Caco-2 (cell line): Measurements from ENCODE around the gene CNOT1. TPM values are rescaled to one million over a fixed set of nuclear protein-coding genes. Genes with fewer than 3 reads are reported as not detected.

Experiments used
- Bru-seq: library from RNA; stranded (reverse); fragments of 400-500 nt; gene quantifications from one replicate; lab custom pipeline; 2021; lab: Mats Ljungman, UMichigan
- BruChase-seq, 2 experiments: library from RNA; stranded (reverse); fragments of 400-500 nt; gene quantifications; one replicate each; lab custom pipeline; 2021; lab: Mats Ljungman, UMichigan
- BruUV-seq: library from RNA; stranded (reverse); fragments of 400-500 nt; replicated peaks from 2 replicates; lab custom pipeline; 2021; lab: Mats Ljungman, UMichigan
- CTCF ChIA-PET: fragments of 300-600 bp; sonication (Branson Sonifier 250); formaldehyde crosslinking; loops from one replicate; lab custom pipeline; 2022; ENCODE audit warnings: antibody characterized with exemption; lab: Charles Lee
- POLR2A ChIA-PET: fragments of 300-600 bp; sonication (Branson Sonifier 250); formaldehyde crosslinking; loops from one replicate; lab custom pipeline; 2022; ENCODE audit warnings: antibody characterized with exemption; lab: Charles Lee
- DNase-seq, 2 experiments: peaks; one replicate each; pipeline versions ENCODE4 v3.0.0 to v3.0.0-alpha.2; 2020 to 2022
- H3K27me3 ChIP-seq: replicated peaks from 2 replicates; pipeline ENCODE4 v1.6.0; 2011; ENCODE audit warnings: low read length; ENCODE audit not compliant: control insufficient read depth, insufficient read depth
- H3K36me3 ChIP-seq: 2 replicates; pipeline ENCODE4 v1.5.1; 2011; ENCODE audit warnings: low read length; ENCODE audit not compliant: control insufficient read depth, insufficient read depth
- H3K4me1 ChIP-seq: fragments of 250-450 bp; sonication (Bioruptor Pico); 2 replicates; pipeline ENCODE4 v1.5.1; 2020; ENCODE audit warnings: mild to moderate bottlenecking
- H3K4me3 ChIP-seq: 2 replicates; pipeline ENCODE4 v1.5.1; 2011; ENCODE audit warnings: low read depth, mild to moderate bottlenecking, control low read depth, low read length
- H3K9me3 ChIP-seq: fragments of 250-450 bp; sonication (Bioruptor Pico); 2 replicates; pipeline ENCODE4 v1.5.1; 2020; ENCODE audit warnings: mild to moderate bottlenecking, moderate library complexity
- H3K27ac Mint-ChIP-seq: one replicate; pipeline ENCODE4 v1.8.0; 2022; ENCODE audit warnings: mixed read lengths; ENCODE audit not compliant: unreplicated experiment
- H3K27me3 Mint-ChIP-seq: one replicate; pipeline ENCODE4 v1.8.0; 2022; ENCODE audit warnings: mixed read lengths; ENCODE audit not compliant: insufficient read depth, unreplicated experiment
- H3K36me3 Mint-ChIP-seq: one replicate; pipeline ENCODE4 v1.8.0; 2022; ENCODE audit warnings: mild to moderate bottlenecking, mixed read lengths; ENCODE audit not compliant: insufficient read depth, unreplicated experiment
- H3K4me1 Mint-ChIP-seq: one replicate; pipeline ENCODE4 v1.8.0; 2022; ENCODE audit warnings: low read depth, mixed read lengths; ENCODE audit not compliant: unreplicated experiment
- H3K4me3 Mint-ChIP-seq: one replicate; pipeline ENCODE4 v1.8.0; 2022; ENCODE audit warnings: mild to moderate bottlenecking, moderate library complexity, mixed read lengths; ENCODE audit not compliant: unreplicated experiment
- H3K9me3 Mint-ChIP-seq: one replicate; pipeline ENCODE4 v1.8.0; 2022; ENCODE audit warnings: mixed read lengths; ENCODE audit not compliant: unreplicated experiment
- CTCF ChIP-seq, 2 experiments: fragments of 200-600 bp in 1 of 2; IDR thresholded peaks; 1 replicate in 1 of 2; 2 replicates in 1 of 2; pipeline versions ENCODE4 v1.5.1 to v1.8.0; 2011 to 2022; ENCODE audit warnings: antibody characterized with exemption in 1 of 2, control low read depth in 1 of 2, inconsistent platforms in 1 of 2, low read depth in 1 of 2, low read length in 1 of 2, mild to moderate bottlenecking in 1 of 2, moderate library complexity in 1 of 2; ENCODE audit not compliant: insufficient read depth in 1 of 2, severe bottlenecking in 1 of 2, unreplicated experiment in 1 of 2
- intact Hi-C: fragments of 100-400 bp; cut with micrococcal nuclease; formaldehyde crosslinking; loops from one replicate; pipeline ENCODE4 v1.10.0; 2022; ENCODE audit not compliant: unreplicated experiment
- long read RNA-seq: library from polyadenylated mRNA; stranded (forward); transcript quantifications from one replicate; pipeline ENCODE4 v2.0.0, GENCODE V29; 2022
- total RNA-seq: library from RNA; stranded (reverse); gene quantifications from 2 replicates; pipeline ENCODE4 v1.2.3, GENCODE V29; 2022

Gene CNOT1
- total RNA-seq, result 413 and 417 TPM in 2 replicates
- percentile 97 among the genes with signal in this experiment for Bru-seq, nascent RNA
- BruChase-seq, experiment 1, labeled RNA remaining after a 2-hour chase, result percentile 97 among the genes with signal in this experiment
- BruChase-seq, experiment 2, labeled RNA remaining after a 6-hour chase, result percentile 98 among the genes with signal in this experiment
- long read RNA-seq, full-length matches to known transcripts, result 36 of 113 reads
- long read RNA-seq, partial matches to known transcripts, result 39 of 113 reads
- long read RNA-seq, other reads (novel, unspliced or antisense), result 38 of 113 reads

GRCh38 chr16:58629733-58630640 lies at the start of gene CNOT1:
CNOT1 (minus strand) TSS chr16:58629826; CDS start chr16:58599337, 30,489 bp downstream.
- POLR2A ChIA-PET, result no interaction called here

DNA sequence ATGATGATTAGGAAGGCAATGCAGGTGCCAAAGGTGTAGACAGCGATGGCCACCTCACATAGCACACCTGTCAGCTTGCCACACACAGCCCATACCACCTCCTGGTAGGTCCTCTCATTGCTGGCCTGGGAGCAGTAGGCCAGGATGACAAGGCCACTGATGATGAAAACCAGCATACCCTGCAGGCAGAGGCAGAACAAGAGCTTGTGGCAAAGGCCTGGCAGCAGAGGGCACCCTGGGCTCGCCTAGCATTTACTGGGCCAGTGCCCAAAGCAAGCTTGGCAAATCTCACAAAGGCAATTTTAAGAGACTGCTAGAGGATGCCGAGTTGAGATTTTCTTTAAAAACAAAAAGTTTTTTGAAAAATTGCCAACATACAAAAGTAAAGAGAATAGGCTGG lies 49.1 kb upstream of the CNOT1 start:
- Mint-ChIP-seq H3K27ac (no peak overlapping the region), H3K4me1 (peaks cover 3% of the 10 kb centered on the region), H3K9me3 (no peaks in the 10 kb centered on the region), H3K4me3 (no peak overlapping the region), H3K27me3 (no peaks in the 10 kb centered on the region), H3K36me3 (peaks cover 17% of the 10 kb centered on the region)
- POLR2A ChIA-PET, result no interaction called here
- no peak overlapping the region for H3K4me3 ChIP-seq
- peaks cover 2% of the 10 kb centered on the region for H3K4me1 ChIP-seq
- CTCF ChIA-PET, result interaction anchor here (1.9 kb wide), 1 partner anchor 77 kb away, joined by 14 read pairs; no protein-coding TSS in a partner anchor
- peak in 1 of 2 experiments; percentile 33 for TF ChIP-seq CTCF (IDR thresholded peaks at IDR 0.05; ENCODE audit: insufficient read depth in 1 of 2, low read depth in 1 of 2, low read length in 1 of 2, severe bottlenecking in 1 of 2, unreplicated experiment in 1 of 2)
- H3K27me3 ChIP-seq, result no peaks in the 10 kb centered on the region
- no peaks in the 10 kb centered on the region; the same call in none of the 2 replicates for H3K36me3 ChIP-seq
- no peak for DNase-seq
- intact Hi-C loops, result loop anchor here (1.0 kb wide), 1 partner anchor 78 kb away; no protein-coding TSS in a partner anchor
- BruUV-seq, result no TSS peak
- no peaks in the 10 kb centered on the region for H3K9me3 ChIP-seq

More at GRCh38 chr16:58629733-58630640, at the start of gene CNOT1:
- Mint-ChIP-seq H3K4me1 (peaks cover 13% of the 10 kb centered on the region), H3K36me3 (peaks cover 58% of the 10 kb centered on the region), H3K27me3 (no peaks in the 10 kb centered on the region), H3K4me3 (peak within 1 kb of the TSS; percentile 92), H3K27ac (peak within 1 kb of the TSS; percentile 99), H3K9me3 (no peaks in the 10 kb centered on the region)
- no peaks in the 10 kb centered on the region for H3K36me3 ChIP-seq
- DNase-seq, result peak; percentile 100
- intact Hi-C loops, result loop anchor here (1.0 to 2.0 kb wide), 4 partner anchors 31 to 129 kb away; partner anchors contain the start of genes NDRG4 and SETD6
- H3K4me3 ChIP-seq, result peak within 1 kb of the TSS; percentile 87
- H3K9me3 ChIP-seq, result no peaks in the 10 kb centered on the region
- TSS peak; percentile 96 for BruUV-seq
- H3K4me1 ChIP-seq, result peaks cover 10% of the 10 kb centered on the region
- H3K27me3 ChIP-seq, result no peaks in the 10 kb centered on the region
- no peak for TF ChIP-seq CTCF (IDR thresholded peaks at IDR 0.05; ENCODE audit: insufficient read depth in 1 of 2, low read depth in 1 of 2, low read length in 1 of 2, severe bottlenecking in 1 of 2, unreplicated experiment in 1 of 2)
- CTCF ChIA-PET, result interaction anchor here (1.3 kb wide), 1 partner anchor 31 kb away, joined by 3 read pairs; no protein-coding TSS in a partner anchor

GRCh38 chr16:58678269-58678668 lies 48.6 kb upstream of the CNOT1 start:
- Histone ChIP-seq H3K27me3 (no peaks in the 10 kb centered on the region), H3K36me3 (no peaks in the 10 kb centered on the region; the same call in none of the 2 replicates), H3K4me3 (no peak overlapping the region), H3K9me3 (no peaks in the 10 kb centered on the region), H3K4me1 (no peaks in the 10 kb centered on the region)
- no peak for DNase-seq
- TF ChIP-seq CTCF (IDR thresholded peaks at IDR 0.05; ENCODE audit: insufficient read depth in 1 of 2, low read depth in 1 of 2, low read length in 1 of 2, severe bottlenecking in 1 of 2, unreplicated experiment in 1 of 2), result no peak
- Mint-ChIP-seq H3K27ac (no peak overlapping the region), H3K4me1 (no peaks in the 10 kb centered on the region), H3K36me3 (peaks cover 17% of the 10 kb centered on the region), H3K9me3 (no peaks in the 10 kb centered on the region), H3K4me3 (no peak overlapping the region), H3K27me3 (no peaks in the 10 kb centered on the region)
- no TSS peak for BruUV-seq
- intact Hi-C loops, result loop anchor here (1.0 kb wide), 1 partner anchor 78 kb away; no protein-coding TSS in a partner anchor
- POLR2A ChIA-PET, result no interaction called here
- CTCF ChIA-PET, result interaction anchor here (1.9 kb wide), 1 partner anchor 78 kb away, joined by 14 read pairs; no protein-coding TSS in a partner anchor
